Measurements from ENCODE around the gene SORBS2.

Gene SORBS2

GRCh38 chr4:185626798-185627197, 185.2 kb downstream of the SORBS2 start (continued):
- TF ChIP-seq TSHZ2 (CRISPR knock-in tag; IDR thresholded peaks at IDR 0.05) (no peak), ZC3H10 (CRISPR knock-in tag; IDR thresholded peaks at IDR 0.05) (no peak)

- ATAC-seq, result no peak
Measured at GRCh38 chr4:185625503-185625902, 186.5 kb downstream of the SORBS2 start.

GRCh38 chr4:185624259-185624589, 187.8 kb downstream of the SORBS2 start:
- no peak for ATAC-seq
- no peak for TF ChIP-seq ISL1 (CRISPR knock-in tag; IDR thresholded peaks at IDR 0.05)

More at GRCh38 chr4:185625503-185625902, 186.5 kb downstream of the SORBS2 start:
- TF ChIP-seq ZFP3 (CRISPR knock-in tag; IDR thresholded peaks at IDR 0.05) (no peak; the same call in 1 of the 2 replicates), ISL1 (CRISPR knock-in tag; IDR thresholded peaks at IDR 0.05) (peak; percentile 100), CSDC2 (CRISPR knock-in tag; IDR thresholded peaks at IDR 0.05) (no peak), ZFP30 (CRISPR knock-in tag; IDR thresholded peaks at IDR 0.05) (no peak), TSHZ2 (CRISPR knock-in tag; IDR thresholded peaks at IDR 0.05) (peak; percentile 71), TCF4 (CRISPR knock-in tag; IDR thresholded peaks at IDR 0.05; ENCODE audit: borderline replicate concordance) (peak; percentile 44; the same call in 1 of the 2 replicates), CREB5 (CRISPR knock-in tag; IDR thresholded peaks at IDR 0.05; ENCODE audit: low read depth) (peak; percentile 91), ESRRG (CRISPR knock-in tag; IDR thresholded peaks at IDR 0.05) (0 out of 2 replicates have a peak, but pooled peaks have one; percentile 19), GLIS3 (CRISPR knock-in tag; IDR thresholded peaks at IDR 0.05) (peak; percentile 86; the same call in 1 of the 2 replicates), PATZ1 (CRISPR knock-in tag; IDR thresholded peaks at IDR 0.05; ENCODE audit: borderline replicate concordance) (peak; percentile 67; the same call in 1 of the 2 replicates)

- ATAC-seq, result no peak
- TF ChIP-seq ESRRG (CRISPR knock-in tag; IDR thresholded peaks at IDR 0.05) (no peak), CREB5 (CRISPR knock-in tag; IDR thresholded peaks at IDR 0.05; ENCODE audit: low read depth) (no peak), TCF4 (CRISPR knock-in tag; IDR thresholded peaks at IDR 0.05; ENCODE audit: borderline replicate concordance) (no peak), POU6F1 (CRISPR knock-in tag; IDR thresholded peaks at IDR 0.05; ENCODE audit: borderline replicate concordance, low read depth) (no peak), ARNTL (CRISPR knock-in tag; IDR thresholded peaks at IDR 0.05; ENCODE audit: borderline replicate concordance, low read depth) (no peak), CSDC2 (CRISPR knock-in tag; IDR thresholded peaks at IDR 0.05) (no peak), PATZ1 (CRISPR knock-in tag; IDR thresholded peaks at IDR 0.05; ENCODE audit: borderline replicate concordance) (no peak), ZFP30 (CRISPR knock-in tag; IDR thresholded peaks at IDR 0.05) (no peak), PPARA (CRISPR knock-in tag; IDR thresholded peaks at IDR 0.05; ENCODE audit: borderline replicate concordance) (no peak), ZNF70 (CRISPR knock-in tag; IDR thresholded peaks at IDR 0.05) (no peak), ISL1 (CRISPR knock-in tag; IDR thresholded peaks at IDR 0.05) (no peak), TSHZ2 (CRISPR knock-in tag; IDR thresholded peaks at IDR 0.05) (no peak)
Measured at GRCh38 chr4:185623444-185624258, 188.3 kb downstream of the SORBS2 start.

Data from SK-N-SH treated with all-trans-retinoic acid at 6 μM for 48 hours (cell line).